Left ventricle myocardium inferior (tissue), 1 donor: Measurements from ENCODE around the gene SOBP. TPM values are rescaled to one million over a fixed set of nuclear protein-coding genes. Genes with fewer than 3 reads are reported as not detected.

Source experiments
- DNase-seq: peaks from one replicate; pipeline ENCODE4 v3.0.0-alpha.2; 2020
- H3K27ac ChIP-seq: fragments of 200-600 bp; replicated peaks from 2 replicates; pipeline ENCODE4 v1.8.0; 2021
- H3K27me3 ChIP-seq: fragments of 200-600 bp; 2 replicates; pipeline ENCODE4 v1.8.0; 2021; ENCODE audit warnings: low read depth
- H3K36me3 ChIP-seq: fragments of 200-600 bp; 2 replicates; pipeline ENCODE4 v1.8.0; 2021
- H3K4me1 ChIP-seq: fragments of 200-600 bp; 2 replicates; pipeline ENCODE4 v1.8.0; 2021
- H3K4me3 ChIP-seq: fragments of 200-600 bp; 2 replicates; pipeline ENCODE4 v1.8.0; 2021; ENCODE audit warnings: mild to moderate bottlenecking, moderate library complexity
- H3K9me3 ChIP-seq: fragments of 200-600 bp; replicated peaks from 2 replicates; pipeline ENCODE4 v1.8.0; 2021
- intact Hi-C: fragments of 100-400 bp; cut with micrococcal nuclease; formaldehyde crosslinking; loops from one replicate; pipeline ENCODE4 v1.11.0; 2022
- total RNA-seq: library from RNA; stranded (reverse); fragmentation: NEBNext Ultra II Directional; extraction: Animal tissue kit (Norgen Biotek cat#: 25700); gene quantifications from one replicate; pipeline ENCODE4 v1.2.1, GENCODE V29; 2021
- TF ChIP-seq, protein P1 (sequence below): fragments of 200-600 bp; IDR thresholded peaks from 2 replicates; pipeline ENCODE4 v1.8.0; 2021; ENCODE audit warnings: antibody characterized with exemption, mild to moderate bottlenecking, borderline replicate concordance
- donor health status: DM: no; HTN: yes; CAD: no; lungs with severe emphysema.

SOBP gene
- total RNA-seq, 1 donor from 2014 or later, result 22.9 TPM

DNA sequence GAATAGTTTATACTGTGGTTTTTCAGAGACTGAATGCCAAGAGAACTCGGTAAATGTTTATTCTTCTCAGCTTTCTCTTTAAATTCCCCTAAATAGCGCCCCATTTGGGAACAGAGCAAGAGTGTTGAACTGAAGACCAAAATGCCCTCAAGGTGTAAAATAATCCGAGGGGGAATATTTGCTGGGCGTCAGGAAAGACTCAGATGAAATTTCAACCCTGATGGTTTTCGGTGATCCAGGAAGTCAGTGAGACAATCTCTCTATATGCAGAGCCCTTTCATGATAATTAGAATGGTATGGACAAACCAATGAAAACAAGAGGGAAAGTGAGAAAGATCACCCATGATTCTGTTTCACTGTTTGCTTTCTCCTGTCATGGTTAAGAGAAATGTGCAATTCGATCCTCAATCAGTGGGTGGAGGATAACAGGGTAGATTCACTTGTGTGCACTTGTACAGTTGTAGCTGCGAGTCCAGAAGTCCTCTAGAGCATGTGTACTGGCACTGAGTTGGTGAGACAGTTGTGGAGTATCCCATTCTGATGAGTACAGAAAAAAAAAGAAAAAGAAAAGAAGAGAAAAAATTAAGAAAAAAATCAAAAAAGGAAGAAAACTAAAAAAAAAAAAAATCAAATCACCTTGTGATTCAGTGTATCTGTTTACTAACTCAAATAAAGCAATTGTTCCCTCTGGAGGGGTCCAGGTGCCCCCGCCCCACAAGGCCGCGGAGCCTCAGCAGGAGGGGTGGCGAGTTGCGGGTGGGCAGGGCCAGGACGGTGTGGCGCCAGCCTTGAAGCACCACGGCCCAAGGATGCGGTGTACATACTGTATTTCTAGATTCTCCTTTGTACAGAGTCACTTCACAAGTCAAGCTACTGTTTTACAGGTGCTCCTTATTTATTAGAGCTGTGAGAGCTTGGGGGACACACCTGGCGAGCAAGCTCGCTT is 169.3 kb downstream of the SOBP start:
- TF ChIP-seq, protein P1, sequence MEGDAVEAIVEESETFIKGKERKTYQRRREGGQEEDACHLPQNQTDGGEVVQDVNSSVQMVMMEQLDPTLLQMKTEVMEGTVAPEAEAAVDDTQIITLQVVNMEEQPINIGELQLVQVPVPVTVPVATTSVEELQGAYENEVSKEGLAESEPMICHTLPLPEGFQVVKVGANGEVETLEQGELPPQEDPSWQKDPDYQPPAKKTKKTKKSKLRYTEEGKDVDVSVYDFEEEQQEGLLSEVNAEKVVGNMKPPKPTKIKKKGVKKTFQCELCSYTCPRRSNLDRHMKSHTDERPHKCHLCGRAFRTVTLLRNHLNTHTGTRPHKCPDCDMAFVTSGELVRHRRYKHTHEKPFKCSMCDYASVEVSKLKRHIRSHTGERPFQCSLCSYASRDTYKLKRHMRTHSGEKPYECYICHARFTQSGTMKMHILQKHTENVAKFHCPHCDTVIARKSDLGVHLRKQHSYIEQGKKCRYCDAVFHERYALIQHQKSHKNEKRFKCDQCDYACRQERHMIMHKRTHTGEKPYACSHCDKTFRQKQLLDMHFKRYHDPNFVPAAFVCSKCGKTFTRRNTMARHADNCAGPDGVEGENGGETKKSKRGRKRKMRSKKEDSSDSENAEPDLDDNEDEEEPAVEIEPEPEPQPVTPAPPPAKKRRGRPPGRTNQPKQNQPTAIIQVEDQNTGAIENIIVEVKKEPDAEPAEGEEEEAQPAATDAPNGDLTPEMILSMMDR, result no peak
- Histone ChIP-seq H3K27ac (no peak overlapping the region), H3K27me3 (no peaks in the 10 kb centered on the region), H3K9me3 (no peaks in the 10 kb centered on the region), H3K36me3 (no peaks in the 10 kb centered on the region), H3K4me3 (no peak overlapping the region), H3K4me1 (peaks cover 44% of the 10 kb centered on the region)
- intact Hi-C loops, result no loop called here
- no peak for DNase-seq

DNA sequence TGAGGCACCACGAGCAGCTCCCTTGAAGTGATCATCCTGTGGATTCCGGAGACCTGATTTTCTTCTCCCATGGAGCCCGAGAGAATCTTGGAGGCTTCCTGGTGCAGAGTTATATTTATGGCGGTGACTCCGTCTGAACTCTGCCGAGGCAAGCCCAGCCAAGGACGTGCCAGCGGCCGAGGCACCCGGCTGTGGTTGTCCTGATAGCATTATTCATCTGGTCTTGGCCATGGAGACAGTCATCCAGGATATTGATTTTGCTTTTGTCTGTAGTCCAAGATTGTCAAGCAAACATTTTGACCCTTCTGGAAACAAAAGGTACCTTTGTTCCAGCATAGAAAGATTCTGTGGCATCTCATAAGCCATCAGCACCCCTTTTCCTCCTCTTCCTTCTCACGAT is 170.9 kb downstream of the SOBP start:
- intact Hi-C loops, result no loop called here
- no peaks in the 10 kb centered on the region for H3K27me3 ChIP-seq
- H3K27ac ChIP-seq, result no peak overlapping the region
- TF ChIP-seq, protein P1, result no peak
- H3K36me3 ChIP-seq, result no peaks in the 10 kb centered on the region
- no peak for DNase-seq
- no peak overlapping the region for H3K4me3 ChIP-seq
- H3K4me1 ChIP-seq, result peaks cover 34% of the 10 kb centered on the region
- H3K9me3 ChIP-seq, result no peaks in the 10 kb centered on the region

DNA sequence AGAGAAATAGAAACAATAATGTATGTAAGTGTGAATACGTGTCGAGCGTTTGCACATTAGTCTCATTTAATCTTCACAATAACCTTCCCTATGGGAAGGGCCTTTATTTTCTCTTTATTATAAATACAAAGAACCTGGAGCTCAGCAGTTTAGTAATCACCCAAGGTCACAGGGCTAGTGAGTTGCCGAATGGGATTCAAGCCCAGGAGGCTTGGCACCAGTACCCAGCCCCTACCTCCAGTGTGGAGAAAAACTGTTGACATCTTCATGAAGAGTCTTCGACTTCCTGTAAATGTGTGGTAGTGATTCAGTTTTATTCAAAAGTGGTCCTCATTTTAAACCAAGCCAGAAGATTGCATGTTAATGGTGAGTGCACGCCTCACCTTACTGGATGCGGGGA is 171.4 kb downstream of the SOBP start:
- DNase-seq, result no peak
- TF ChIP-seq, protein P1, result no peak
- intact Hi-C loops, result no loop called here
- no peaks in the 10 kb centered on the region for H3K9me3 ChIP-seq
- no peak overlapping the region for H3K27ac ChIP-seq
- peaks cover 30% of the 10 kb centered on the region for H3K4me1 ChIP-seq
- no peak overlapping the region for H3K4me3 ChIP-seq
- H3K36me3 ChIP-seq, result no peaks in the 10 kb centered on the region
- H3K27me3 ChIP-seq, result no peaks in the 10 kb centered on the region

DNA sequence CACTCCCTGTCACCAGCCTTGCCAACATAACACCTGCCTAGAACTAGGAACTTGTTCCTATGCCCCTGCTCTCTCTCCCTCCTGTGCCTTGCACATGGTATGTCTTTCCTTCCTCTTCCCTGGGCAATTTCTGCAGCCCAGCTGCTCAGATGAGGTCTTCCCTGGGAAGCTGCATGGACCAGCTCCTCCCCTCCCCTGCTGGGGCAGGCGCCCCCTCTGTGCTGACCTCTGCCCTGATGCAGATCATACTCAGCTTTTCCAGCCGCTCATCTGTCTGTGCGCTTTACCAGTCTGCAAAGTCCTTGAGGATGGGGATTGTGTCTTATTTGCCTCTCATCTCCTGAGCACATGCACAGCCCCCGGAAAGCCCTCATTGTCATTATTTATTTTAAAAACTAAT is 172.4 kb downstream of the SOBP start:
- TF ChIP-seq, protein P1, result no peak
- H3K4me1 ChIP-seq, result peaks cover 22% of the 10 kb centered on the region
- H3K9me3 ChIP-seq, result no peaks in the 10 kb centered on the region
- H3K36me3 ChIP-seq, result no peaks in the 10 kb centered on the region
- intact Hi-C loops, result no loop called here
- H3K27me3 ChIP-seq, result no peaks in the 10 kb centered on the region
- H3K27ac ChIP-seq, result no peak overlapping the region
- H3K4me3 ChIP-seq, result no peak overlapping the region
- no peak for DNase-seq

DNA sequence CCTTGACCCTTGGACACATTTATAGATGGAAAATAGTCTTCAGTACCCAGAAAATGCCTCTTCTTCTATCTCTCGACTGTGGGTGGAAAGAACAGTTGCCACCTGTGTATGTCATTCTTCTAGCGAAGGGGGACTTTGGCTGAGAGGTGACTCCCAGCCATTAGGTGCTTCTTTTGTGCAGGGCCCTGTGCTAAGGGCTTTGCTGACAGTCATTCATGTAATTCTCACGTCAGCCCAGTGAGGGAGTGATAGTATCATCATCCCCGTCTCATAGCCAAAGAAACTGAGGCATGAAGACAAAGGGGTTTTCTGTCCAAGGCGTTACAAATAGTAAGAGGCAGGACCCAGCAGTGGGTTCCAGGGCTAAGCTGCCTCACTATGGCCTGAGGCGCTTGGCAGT is 173.4 kb downstream of the SOBP start:
- intact Hi-C loops, result no loop called here
- Histone ChIP-seq H3K4me1 (peaks cover 14% of the 10 kb centered on the region), H3K27me3 (no peaks in the 10 kb centered on the region), H3K27ac (no peak overlapping the region), H3K9me3 (no peaks in the 10 kb centered on the region), H3K36me3 (no peaks in the 10 kb centered on the region), H3K4me3 (no peak overlapping the region)
- TF ChIP-seq, protein P1, result no peak
- DNase-seq, result no peak
